ENCODE measurements around the gene GABPB2. TPM values are rescaled to one million over a fixed set of nuclear protein-coding genes. Genes with fewer than 3 reads are reported as not detected.

The GABPB2 gene
- polyA plus RNA-seq, 3 donors, result 2.2 to 14.0 (median 2.2) TPM

- peak overlapping the region in 2 of 7 donors; percentile 75 to 83 for H3K27ac Mint-ChIP-seq
- peaks cover 0 to 4% of the 10 kb centered on the region in 2 donors for H3K36me3 Mint-ChIP-seq
- H3K79me2 ChIP-seq (ENCODE audit: insufficient read depth, low read length), result no peaks in the 10 kb centered on the region
- no peaks in the 10 kb centered on the region for H3K9me3 ChIP-seq (replicated peaks in 1 of 2; ENCODE audit: control insufficient read depth in 1 of 2, insufficient read depth in 1 of 2, low read length in 2 of 2)
- no peak for DNase-seq
- H3K9me3 Mint-ChIP-seq, result peaks cover 0 to 3% (median 0%) of the 10 kb centered on the region in 7 donors
- peaks cover 13 to 23% of the 10 kb centered on the region in 2 donors for H3K4me1 ChIP-seq (ENCODE audit: control insufficient read depth in 1 of 2, insufficient read depth in 2 of 2, low read length in 2 of 2)
- H3K4me2 ChIP-seq (replicated peaks; ENCODE audit: extremely low read depth, low read length, poor library complexity, severe bottlenecking), result peak overlapping the region; percentile 100
- no peak overlapping the region for H3K27ac ChIP-seq (ENCODE audit: low read depth in 1 of 2, low read length in 2 of 2)
- peak overlapping the region; percentile 93 to 100 for H3K4me3 Mint-ChIP-seq
- TF ChIP-seq CTCF (IDR thresholded peaks at IDR 0.05), result no peak
- peak overlapping the region; percentile 99 for H2AFZ ChIP-seq (ENCODE audit: insufficient read depth, low read depth, low read length, poor library complexity, severe bottlenecking)
- H3K27me3 ChIP-seq (ENCODE audit: control insufficient read depth in 2 of 2, insufficient read depth in 2 of 2, low read length in 2 of 2), result peaks cover 2 to 19% of the 10 kb centered on the region in 2 donors
- H3K27me3 Mint-ChIP-seq (ENCODE audit: low read depth in 3 of 3), result peaks cover 30 to 43% (median 34%) of the 10 kb centered on the region in 3 donors
- peaks cover 24% of the 10 kb centered on the region for H3K4me1 Mint-ChIP-seq
- no peaks in the 10 kb centered on the region for H4K20me1 ChIP-seq (ENCODE audit: insufficient read depth, low read length)
- peak overlapping the region; percentile 69 for H3K9ac ChIP-seq (ENCODE audit: insufficient read depth, low read length, poor library complexity, severe bottlenecking)
- H3K36me3 ChIP-seq (replicated peaks in 1 of 2; ENCODE audit: control insufficient read depth in 1 of 2, insufficient read depth in 2 of 2, low read length in 2 of 2), result no peaks in the 10 kb centered on the region
- intact Hi-C loops (cut with micrococcal nuclease), result no loop called here
- peak overlapping the region; percentile 59 to 93 (median 64) for H3K4me3 ChIP-seq (replicated peaks in 1 of 3; ENCODE audit: low read depth in 2 of 3, low read length in 3 of 3)
- WGBS (ENCODE audit: insufficient coverage), result under 1% methylated on average over 26 of the region's 26 CpGs
Observed at GRCh38 chr1:151146072-151146411, 75.5 kb downstream of the GABPB2 start.

DNA sequence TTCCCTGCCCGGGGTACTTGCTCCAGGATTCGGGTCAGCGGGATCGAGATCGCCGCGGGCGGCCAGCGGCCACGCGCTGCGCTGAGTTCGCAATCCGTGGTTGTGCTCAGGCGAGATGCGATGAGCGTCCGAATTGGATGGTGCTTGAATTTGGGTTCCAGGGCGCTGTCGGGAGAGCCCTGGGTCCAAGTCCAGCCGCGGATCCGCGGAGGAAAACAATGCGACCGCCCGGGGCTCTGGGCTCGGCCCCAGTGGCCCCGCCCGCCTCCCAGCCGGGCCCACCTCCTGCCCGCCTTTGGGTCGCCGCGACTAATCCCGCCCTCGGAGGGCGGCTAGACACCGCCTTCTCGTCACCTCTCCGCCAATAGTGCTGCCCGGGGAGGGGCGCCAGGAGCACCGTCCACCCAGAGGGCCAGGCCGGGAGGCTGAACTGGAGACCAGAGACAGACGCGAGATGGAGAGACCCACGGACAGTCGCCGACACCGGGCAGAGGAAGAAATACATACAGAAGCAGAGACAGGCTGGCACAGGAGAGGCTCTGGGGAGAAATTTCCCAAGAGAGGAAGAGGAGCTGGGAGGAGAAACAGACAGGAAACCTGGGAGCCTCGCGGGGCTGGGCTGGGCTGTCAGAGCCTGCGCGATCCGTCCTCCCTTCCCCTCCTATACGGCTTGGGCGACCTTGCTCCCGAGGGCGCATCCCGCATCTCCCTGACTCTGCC, 76.0 kb downstream of the GABPB2 start, which contains the start of gene SEMA6C:
Gene SEMA6C (minus strand): TSS at position 220 of the 720 bp plus-strand sequence. CDS start 4,010 bp downstream, outside the sequence.
- TF ChIP-seq CTCF (IDR thresholded peaks at IDR 0.05), result no peak
- Histone ChIP-seq H2AFZ (ENCODE audit: insufficient read depth, low read depth, low read length, poor library complexity, severe bottlenecking) (peak within 1 kb of the TSS; percentile 99), H4K20me1 (ENCODE audit: insufficient read depth, low read length) (no peaks in the 10 kb centered on the region), H3K4me2 (replicated peaks; ENCODE audit: extremely low read depth, low read length, poor library complexity, severe bottlenecking) (peak within 1 kb of the TSS; percentile 100), H3K4me1 (ENCODE audit: control insufficient read depth in 1 of 2, insufficient read depth in 2 of 2, low read length in 2 of 2) (peaks cover 13 to 23% of the 10 kb centered on the region in 2 donors), H3K27ac (ENCODE audit: low read depth in 1 of 2, low read length in 2 of 2) (no peak within 1 kb of the TSS), H3K27me3 (ENCODE audit: control insufficient read depth in 2 of 2, insufficient read depth in 2 of 2, low read length in 2 of 2) (peaks cover 2 to 19% of the 10 kb centered on the region in 2 donors), H3K36me3 (replicated peaks in 1 of 2; ENCODE audit: control insufficient read depth in 1 of 2, insufficient read depth in 2 of 2, low read length in 2 of 2) (no peaks in the 10 kb centered on the region), H3K9ac (ENCODE audit: insufficient read depth, low read length, poor library complexity, severe bottlenecking) (peak within 1 kb of the TSS; percentile 69), H3K9me3 (replicated peaks in 1 of 2; ENCODE audit: control insufficient read depth in 1 of 2, insufficient read depth in 1 of 2, low read length in 2 of 2) (no peaks in the 10 kb centered on the region), H3K79me2 (ENCODE audit: insufficient read depth, low read length) (no peaks in the 10 kb centered on the region), H3K4me3 (replicated peaks in 1 of 3; ENCODE audit: low read depth in 2 of 3, low read length in 3 of 3) (peak within 1 kb of the TSS; percentile 59 to 93 (median 64))
- peaks cover 24% of the 10 kb centered on the region for H3K4me1 Mint-ChIP-seq
- peaks cover 0 to 3% (median 0%) of the 10 kb centered on the region in 7 donors for H3K9me3 Mint-ChIP-seq
- peak within 1 kb of the TSS; percentile 9 to 85 (median 50) for H3K27ac Mint-ChIP-seq
- peaks cover 30 to 43% (median 34%) of the 10 kb centered on the region in 3 donors for H3K27me3 Mint-ChIP-seq (ENCODE audit: low read depth in 3 of 3)
- intact Hi-C loops (cut with micrococcal nuclease), result no loop called here
- peak; percentile 69 to 85 (median 79) for DNase-seq
- WGBS (ENCODE audit: insufficient coverage), result under 1% methylated on average over 54 of the region's 61 CpGs
- peak within 1 kb of the TSS; percentile 93 to 100 for H3K4me3 Mint-ChIP-seq
- peaks cover 0 to 4% of the 10 kb centered on the region in 2 donors for H3K36me3 Mint-ChIP-seq

Measured in CD14-positive monocyte (primary cell).